GM19035 (cell line): ENCODE results near the gene HIP1R.

Experiments used
- ATAC-seq: cut with Tn5 transposase; IDR thresholded peaks from one replicate; pipeline ENCODE4 v1.9.1; 2021; ENCODE audit not compliant: unreplicated experiment

The HIP1R gene

GRCh38 chr12:122847921-122848421 lies 12.7 kb downstream of the HIP1R start:
- ATAC-seq: no peak

GRCh38 chr12:122848471-122849351 lies 13.5 kb downstream of the HIP1R start:
- no peak for ATAC-seq

- ATAC-seq: no peak
Observed at GRCh38 chr12:122849352-122850047, 14.2 kb downstream of the HIP1R start.

- ATAC-seq: no peak
Observed at GRCh38 chr12:122850048-122850445, 14.8 kb downstream of the HIP1R start.

- no peak for ATAC-seq
Observed at GRCh38 chr12:122850695-122851350, 15.6 kb downstream of the HIP1R start.

GRCh38 chr12:122851820-122852219 lies 16.6 kb downstream of the HIP1R start:
- no peak for ATAC-seq

GRCh38 chr12:122852336-122853275 lies 17.3 kb downstream of the HIP1R start:
- no peak for ATAC-seq

- no peak for ATAC-seq
Observed at GRCh38 chr12:122853582-122854245, 18.5 kb downstream of the HIP1R start.

GRCh38 chr12:122854554-122854953 lies 19.3 kb downstream of the HIP1R start:
- no peak for ATAC-seq

GRCh38 chr12:122855071-122855829 lies 20.0 kb downstream of the HIP1R start:
- no peak for ATAC-seq

GRCh38 chr12:122855928-122856831 lies 20.9 kb downstream of the HIP1R start:
- ATAC-seq: no peak

GRCh38 chr12:122856999-122857671 lies 21.9 kb downstream of the HIP1R start:
- no peak for ATAC-seq

GRCh38 chr12:122858171-122858570 lies 22.9 kb downstream of the HIP1R start:
- ATAC-seq: no peak

GRCh38 chr12:122858591-122859302 lies 23.5 kb downstream of the HIP1R start:
- ATAC-seq: no peak

- ATAC-seq: no peak
Observed at GRCh38 chr12:122859303-122860039, 24.2 kb downstream of the HIP1R start.
